Spleen (tissue), 7 donors: ENCODE measurements around the gene ARHGAP11A.

Source experiments
- POLR2A ChIP-seq, 3 donors: fragments of 450-650 bp; IDR thresholded peaks; one replicate each; pipeline ENCODE4 v1.5.1; 2017; ENCODE audit warnings: antibody characterized with exemption in 3 of 3, mild to moderate bottlenecking in 1 of 3
- POLR2AphosphoS5 ChIP-seq, 3 donors: sonication (generic); formaldehyde crosslinking; IDR thresholded peaks; one replicate each; pipeline ENCODE4 v1.5.1; 2017; ENCODE audit warnings: antibody characterized with exemption in 3 of 3
- TF ChIP-seq, protein P1 (sequence below), 11 experiments: fragments of 200-600 bp in 7 of 11; fragments of 450-650 bp in 4 of 11; sonication (generic) in 4 of 11; IDR thresholded peaks in 8 of 11; conservative IDR thresholded peaks in 3 of 11; 1 replicate in 7 of 11; 2 replicates in 4 of 11; pipeline versions ENCODE4 v1.4.0 to v1.8.0; 2016 to 2021; ENCODE audit warnings: antibody characterized with exemption in 11 of 11, inconsistent platforms in 4 of 11, mild to moderate bottlenecking in 1 of 11
- donor health status: DM: no; HTN: no; CAD: no; lungs with moderate emphysema.
- donor health status: DM: no; HTN: no; CAD: no.
- donor health status: DM: no; HTN: no; CAD: no.

DNA sequence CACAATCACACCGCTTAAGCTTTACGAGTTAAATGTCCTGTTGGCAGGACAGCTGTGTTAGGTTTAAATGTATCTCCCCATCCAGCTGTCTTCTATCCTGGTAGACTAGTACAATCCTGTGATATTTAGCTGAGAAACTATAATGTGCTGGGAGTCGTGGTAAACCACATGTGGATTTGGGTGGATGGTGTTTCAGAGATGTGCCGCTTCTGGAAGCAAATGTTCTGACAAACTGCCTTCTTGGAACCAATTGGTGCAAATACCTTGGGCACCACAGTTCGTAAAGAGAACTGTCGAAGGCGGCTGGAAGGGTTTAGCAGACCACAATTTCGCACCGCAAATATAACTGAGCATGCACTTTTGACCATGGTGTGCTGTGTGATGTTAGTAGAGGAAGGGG, 41.2 kb downstream of the ARHGAP11A start:
- TF ChIP-seq, protein P1, sequence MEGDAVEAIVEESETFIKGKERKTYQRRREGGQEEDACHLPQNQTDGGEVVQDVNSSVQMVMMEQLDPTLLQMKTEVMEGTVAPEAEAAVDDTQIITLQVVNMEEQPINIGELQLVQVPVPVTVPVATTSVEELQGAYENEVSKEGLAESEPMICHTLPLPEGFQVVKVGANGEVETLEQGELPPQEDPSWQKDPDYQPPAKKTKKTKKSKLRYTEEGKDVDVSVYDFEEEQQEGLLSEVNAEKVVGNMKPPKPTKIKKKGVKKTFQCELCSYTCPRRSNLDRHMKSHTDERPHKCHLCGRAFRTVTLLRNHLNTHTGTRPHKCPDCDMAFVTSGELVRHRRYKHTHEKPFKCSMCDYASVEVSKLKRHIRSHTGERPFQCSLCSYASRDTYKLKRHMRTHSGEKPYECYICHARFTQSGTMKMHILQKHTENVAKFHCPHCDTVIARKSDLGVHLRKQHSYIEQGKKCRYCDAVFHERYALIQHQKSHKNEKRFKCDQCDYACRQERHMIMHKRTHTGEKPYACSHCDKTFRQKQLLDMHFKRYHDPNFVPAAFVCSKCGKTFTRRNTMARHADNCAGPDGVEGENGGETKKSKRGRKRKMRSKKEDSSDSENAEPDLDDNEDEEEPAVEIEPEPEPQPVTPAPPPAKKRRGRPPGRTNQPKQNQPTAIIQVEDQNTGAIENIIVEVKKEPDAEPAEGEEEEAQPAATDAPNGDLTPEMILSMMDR (IDR thresholded peaks at IDR 0.05 in 8 of 11, conservative IDR thresholded peaks at IDR 0.05 in 3 of 11) = no peak
- TF ChIP-seq POLR2AphosphoS5 (IDR thresholded peaks at IDR 0.05) = no peak
- TF ChIP-seq POLR2A (IDR thresholded peaks at IDR 0.05) = no peak
